Measurements from ENCODE around the gene FYCO1. TPM values are rescaled to one million over a fixed set of nuclear protein-coding genes. Genes with fewer than 3 reads are reported as not detected.

The FYCO1 gene
- total and polyA plus RNA-seq, 2 experiments from 2014 or later, result 6.2 to 13.4 TPM

- Histone ChIP-seq H3K4me3 (no peak overlapping the region), H3K4me2 (ENCODE audit: unreplicated experiment) (no peak overlapping the region), H3K9me2 (ENCODE audit: insufficient read depth) (no peaks in the 10 kb centered on the region), H3K79me2 (ENCODE audit: insufficient read depth) (no peaks in the 10 kb centered on the region), H3K4me1 (ENCODE audit: insufficient read depth) (peaks cover 57% of the 10 kb centered on the region), H3K9me3 (ENCODE audit: low read depth) (no peaks in the 10 kb centered on the region), H3K36me3 (ENCODE audit: low read depth) (peaks cover 2% of the 10 kb centered on the region; the same call in 1 of the 2 replicates), H2AFZ (no peak overlapping the region), H3K27me3 (replicated peaks; ENCODE audit: insufficient read depth) (no peaks in the 10 kb centered on the region), H3K27ac (no peak overlapping the region), H4K20me1 (ENCODE audit: insufficient read depth) (no peaks in the 10 kb centered on the region), H3F3A (ENCODE audit: insufficient read depth) (peaks cover 56% of the 10 kb centered on the region), H3K9ac (no peak overlapping the region)
- no peak for DNase-seq
- TF ChIP-seq EZH2 (IDR thresholded peaks at IDR 0.05; ENCODE audit: insufficient read depth, poor library complexity, severe bottlenecking) (no peak), EZH2phosphoT487 (IDR thresholded peaks at IDR 0.05; ENCODE audit: insufficient read depth, low read depth) (no peak)
- 59 to 63% methylated on average over 8 of the region's 8 CpGs for WGBS, 2 experiments (ENCODE audit: low coverage in 1 of 2, low lambda C conversion rate in 2 of 2, missing lambda C conversion rate in 2 of 2)
- in situ Hi-C loops (cut with MboI), result no loop called here
These were observed 11.0 kb downstream of the FYCO1 start for GRCh38 chr3:45984331-45985312.

- no peaks in the 10 kb centered on the region for H4K20me1 ChIP-seq (ENCODE audit: insufficient read depth)
- H3K79me2 ChIP-seq (ENCODE audit: insufficient read depth), result no peaks in the 10 kb centered on the region
- TF ChIP-seq EZH2 (IDR thresholded peaks at IDR 0.05; ENCODE audit: insufficient read depth, poor library complexity, severe bottlenecking) (no peak), EZH2phosphoT487 (IDR thresholded peaks at IDR 0.05; ENCODE audit: insufficient read depth, low read depth) (no peak)
- H3K36me3 ChIP-seq (ENCODE audit: low read depth), result peaks cover 6% of the 10 kb centered on the region; the same call in 1 of the 2 replicates
- H2AFZ ChIP-seq, result no peak overlapping the region
- H3K4me2 ChIP-seq (ENCODE audit: unreplicated experiment), result no peak overlapping the region
- H3K27ac ChIP-seq, result no peak overlapping the region
- in situ Hi-C loops (cut with MboI), result no loop called here
- DNase-seq, result no peak
- H3K4me3 ChIP-seq, result no peak overlapping the region
- no peak overlapping the region for H3K9ac ChIP-seq
- H3K9me2 ChIP-seq (ENCODE audit: insufficient read depth), result no peaks in the 10 kb centered on the region
- peaks cover 49% of the 10 kb centered on the region for H3F3A ChIP-seq (ENCODE audit: insufficient read depth)
- H3K4me1 ChIP-seq (ENCODE audit: insufficient read depth), result peaks cover 49% of the 10 kb centered on the region
- H3K9me3 ChIP-seq (ENCODE audit: low read depth), result no peaks in the 10 kb centered on the region
- WGBS, 2 experiments (ENCODE audit: low coverage in 1 of 2, low lambda C conversion rate in 2 of 2, missing lambda C conversion rate in 2 of 2), result 71 to 88% methylated on average over 3 of the region's 3 CpGs
- H3K27me3 ChIP-seq (replicated peaks; ENCODE audit: insufficient read depth), result no peaks in the 10 kb centered on the region
These were observed 11.9 kb downstream of the FYCO1 start for GRCh38 chr3:45983770-45984169.

GRCh38 chr3:45981346-45982074 is 14.1 kb downstream of the FYCO1 start:
- H3K9me3 ChIP-seq (ENCODE audit: low read depth), result no peaks in the 10 kb centered on the region
- H3K27ac ChIP-seq, result no peak overlapping the region
- H3K27me3 ChIP-seq (replicated peaks; ENCODE audit: insufficient read depth), result no peaks in the 10 kb centered on the region
- DNase-seq, result peak; percentile 46
- H3K9ac ChIP-seq, result no peak overlapping the region
- H3F3A ChIP-seq (ENCODE audit: insufficient read depth), result peaks cover 31% of the 10 kb centered on the region
- 42 to 54% methylated on average over 2 of the region's 2 CpGs for WGBS, 2 experiments (ENCODE audit: low coverage in 1 of 2, low lambda C conversion rate in 2 of 2, missing lambda C conversion rate in 2 of 2)
- peaks cover 6% of the 10 kb centered on the region; the same call in 1 of the 2 replicates for H3K36me3 ChIP-seq (ENCODE audit: low read depth)
- no peak overlapping the region for H3K4me3 ChIP-seq
- in situ Hi-C loops (cut with MboI), result no loop called here
- no peaks in the 10 kb centered on the region for H3K79me2 ChIP-seq (ENCODE audit: insufficient read depth)
- no peak overlapping the region for H2AFZ ChIP-seq
- no peak overlapping the region for H3K4me2 ChIP-seq (ENCODE audit: unreplicated experiment)
- no peaks in the 10 kb centered on the region for H4K20me1 ChIP-seq (ENCODE audit: insufficient read depth)
- H3K4me1 ChIP-seq (ENCODE audit: insufficient read depth), result peaks cover 26% of the 10 kb centered on the region
- no peak for TF ChIP-seq EZH2 (IDR thresholded peaks at IDR 0.05; ENCODE audit: insufficient read depth, poor library complexity, severe bottlenecking)
- H3K9me2 ChIP-seq (ENCODE audit: insufficient read depth), result no peaks in the 10 kb centered on the region

- in situ Hi-C loops (cut with MboI), result no loop called here
- Histone ChIP-seq H3K79me2 (ENCODE audit: insufficient read depth) (no peaks in the 10 kb centered on the region), H3K9me3 (ENCODE audit: low read depth) (no peaks in the 10 kb centered on the region), H3K4me3 (no peak overlapping the region), H3K27me3 (replicated peaks; ENCODE audit: insufficient read depth) (no peaks in the 10 kb centered on the region), H2AFZ (no peak overlapping the region), H3K4me2 (ENCODE audit: unreplicated experiment) (no peak overlapping the region), H3K36me3 (ENCODE audit: low read depth) (peaks cover 6% of the 10 kb centered on the region; the same call in 1 of the 2 replicates), H3K9me2 (ENCODE audit: insufficient read depth) (no peaks in the 10 kb centered on the region), H3K27ac (no peak overlapping the region), H3F3A (ENCODE audit: insufficient read depth) (peaks cover 24% of the 10 kb centered on the region), H4K20me1 (ENCODE audit: insufficient read depth) (no peaks in the 10 kb centered on the region), H3K9ac (no peak overlapping the region), H3K4me1 (ENCODE audit: insufficient read depth) (peaks cover 19% of the 10 kb centered on the region)
- DNase-seq, result peak; percentile 48
- TF ChIP-seq EZH2 (IDR thresholded peaks at IDR 0.05; ENCODE audit: insufficient read depth, poor library complexity, severe bottlenecking) (no peak), EZH2phosphoT487 (IDR thresholded peaks at IDR 0.05; ENCODE audit: insufficient read depth, low read depth) (no peak)
- WGBS, 2 experiments (ENCODE audit: low coverage in 1 of 2, low lambda C conversion rate in 2 of 2, missing lambda C conversion rate in 2 of 2), result 97 to 100% methylated on average over 2 of the region's 2 CpGs
These were observed 14.8 kb downstream of the FYCO1 start for GRCh38 chr3:45980819-45981218.
